ENCODE results near the gene NR0B2. TPM values are rescaled to one million over a fixed set of nuclear protein-coding genes. Genes with fewer than 3 reads are reported as not detected.

The NR0B2 gene
- total and polyA plus RNA-seq, 2 of the 13 experiments (the other 11 are each of a cell fraction or from before 2014, with no cell fraction given), result 72.5 to 133 TPM

GRCh38 chr1:26890467-26890796, 23.3 kb downstream of the NR0B2 start (continued):
- TF ChIP-seq ZNF687 (CRISPR knock-in tag; IDR thresholded peaks at IDR 0.05), result no peak
- no peak for TF ChIP-seq REPIN1 (CRISPR knock-in tag; IDR thresholded peaks at IDR 0.05; ENCODE audit: borderline replicate concordance, low read depth)
- no peak for TF ChIP-seq SP5 (CRISPR knock-in tag; IDR thresholded peaks at IDR 0.05; ENCODE audit: borderline replicate concordance, low read depth)
- no peak; the same call in 1 of the 2 replicates for TF ChIP-seq SAFB2 (CRISPR knock-in tag; IDR thresholded peaks at IDR 0.05; ENCODE audit: borderline replicate concordance, low read depth)
- TF ChIP-seq THAP9 (CRISPR knock-in tag; IDR thresholded peaks at IDR 0.05; ENCODE audit: borderline replicate concordance), result 0 out of 2 replicates have a peak, but pooled peaks have one; percentile 5
- no peak for TF ChIP-seq ZNF550 (CRISPR knock-in tag; IDR thresholded peaks at IDR 0.05; ENCODE audit: borderline replicate concordance)
- TF ChIP-seq JARID2 (CRISPR knock-in tag; IDR thresholded peaks at IDR 0.05; ENCODE audit: insufficient replicate concordance), result no peak
- no peak for TF ChIP-seq SYNCRIP (IDR thresholded peaks at IDR 0.05; ENCODE audit: insufficient read depth, low read depth, low read length)
- TF ChIP-seq HBP1 (CRISPR knock-in tag; IDR thresholded peaks at IDR 0.05; ENCODE audit: low read depth), result no peak
- no peak for TF ChIP-seq PRDM4 (CRISPR knock-in tag; IDR thresholded peaks at IDR 0.05; ENCODE audit: borderline replicate concordance)
- no peak for TF ChIP-seq HNF1A (IDR thresholded peaks at IDR 0.05; ENCODE audit: low read depth)
- no peak for TF ChIP-seq HNF1A (CRISPR knock-in tag; IDR thresholded peaks at IDR 0.05; ENCODE audit: borderline replicate concordance)

Measured in HepG2 (cell line).